Measurements from ENCODE around the gene FGF8.

DNA sequence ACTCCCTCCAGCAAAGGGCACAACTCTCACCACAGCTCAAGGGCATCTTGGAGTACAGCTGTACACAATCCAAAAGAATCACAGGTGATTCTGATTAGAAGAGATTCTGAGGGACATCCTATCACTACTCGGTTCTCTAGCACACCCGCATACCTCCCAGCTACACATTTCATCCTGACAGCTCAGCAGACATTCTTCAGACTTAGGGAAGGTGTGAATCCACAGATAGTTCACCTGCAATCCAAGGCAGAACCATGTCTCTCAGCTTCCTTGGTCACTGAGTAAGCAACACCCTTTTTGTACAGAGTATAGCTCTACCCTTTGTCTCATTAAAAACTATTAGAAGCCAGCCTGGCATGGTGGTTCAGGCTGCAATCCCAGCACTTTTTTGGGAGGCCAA lies 54.1 kb downstream of the FGF8 start:
- TF ChIP-seq, protein P1, sequence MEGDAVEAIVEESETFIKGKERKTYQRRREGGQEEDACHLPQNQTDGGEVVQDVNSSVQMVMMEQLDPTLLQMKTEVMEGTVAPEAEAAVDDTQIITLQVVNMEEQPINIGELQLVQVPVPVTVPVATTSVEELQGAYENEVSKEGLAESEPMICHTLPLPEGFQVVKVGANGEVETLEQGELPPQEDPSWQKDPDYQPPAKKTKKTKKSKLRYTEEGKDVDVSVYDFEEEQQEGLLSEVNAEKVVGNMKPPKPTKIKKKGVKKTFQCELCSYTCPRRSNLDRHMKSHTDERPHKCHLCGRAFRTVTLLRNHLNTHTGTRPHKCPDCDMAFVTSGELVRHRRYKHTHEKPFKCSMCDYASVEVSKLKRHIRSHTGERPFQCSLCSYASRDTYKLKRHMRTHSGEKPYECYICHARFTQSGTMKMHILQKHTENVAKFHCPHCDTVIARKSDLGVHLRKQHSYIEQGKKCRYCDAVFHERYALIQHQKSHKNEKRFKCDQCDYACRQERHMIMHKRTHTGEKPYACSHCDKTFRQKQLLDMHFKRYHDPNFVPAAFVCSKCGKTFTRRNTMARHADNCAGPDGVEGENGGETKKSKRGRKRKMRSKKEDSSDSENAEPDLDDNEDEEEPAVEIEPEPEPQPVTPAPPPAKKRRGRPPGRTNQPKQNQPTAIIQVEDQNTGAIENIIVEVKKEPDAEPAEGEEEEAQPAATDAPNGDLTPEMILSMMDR (IDR thresholded peaks at IDR 0.05 in 4 of 5, conservative IDR thresholded peaks at IDR 0.05 in 1 of 5), result no peak
- TF ChIP-seq POLR2A (IDR thresholded peaks at IDR 0.05), result no peak

Measured in gastrocnemius medialis (tissue), 4 donors.